ENCODE results near the gene FBXL19.
"Not testable (repeated sequence)": the region's sequence is repeated elsewhere in the genome, so short reads cannot be mapped to it uniquely, and the experiment has no call there.

Gene FBXL19

GRCh38 chr16:30886145-30886544, 37.2 kb upstream of the FBXL19 start:
- peaks cover 14% of the 10 kb centered on the region for H4K20me1 ChIP-seq

GRCh38 chr16:30887927-30888326, 35.4 kb upstream of the FBXL19 start:
- H3K27ac ChIP-seq, result 0 out of 2 replicates have a peak overlapping the region, but pooled peaks have one; percentile 4
- H3K4me2 ChIP-seq, result no peak overlapping the region
- no peaks in the 10 kb centered on the region for H3K9me3 ChIP-seq
- peaks cover 22% of the 10 kb centered on the region for H3K4me1 ChIP-seq
- peaks cover 85% of the 10 kb centered on the region for H3K36me3 ChIP-seq
- H3K9ac ChIP-seq, result peak overlapping the region; percentile 15; the same call in 1 of the 2 replicates
- H3K27me3 ChIP-seq, result no peaks in the 10 kb centered on the region
- H4K20me1 ChIP-seq, result peaks cover 12% of the 10 kb centered on the region
- no peak overlapping the region for H3K4me3 ChIP-seq
- no peak for TF ChIP-seq Cebpa-rat (IDR thresholded peaks at IDR 0.05)

More at GRCh38 chr16:30886145-30886544, 37.2 kb upstream of the FBXL19 start:
- Histone ChIP-seq H3K4me3 (no peak overlapping the region), H3K9ac (no peak overlapping the region), H3K27ac (no peak overlapping the region), H3K4me1 (peaks cover 28% of the 10 kb centered on the region), H3K36me3 (peaks cover 97% of the 10 kb centered on the region), H3K4me2 (no peak overlapping the region), H3K9me3 (no peaks in the 10 kb centered on the region), H3K27me3 (no peaks in the 10 kb centered on the region)
- no peak for TF ChIP-seq Cebpa-rat (IDR thresholded peaks at IDR 0.05)

GRCh38 chr16:30888856-30889499, 34.4 kb upstream of the FBXL19 start:
- Histone ChIP-seq H3K9me3 (no peaks in the 10 kb centered on the region), H4K20me1 (peaks cover 14% of the 10 kb centered on the region), H3K4me2 (no peak overlapping the region), H3K27ac (no peak overlapping the region), H3K36me3 (peaks cover 77% of the 10 kb centered on the region), H3K9ac (no peak overlapping the region), H3K27me3 (no peaks in the 10 kb centered on the region), H3K4me1 (peaks cover 23% of the 10 kb centered on the region), H3K4me3 (no peak overlapping the region)
- no peak for TF ChIP-seq Cebpa-rat (IDR thresholded peaks at IDR 0.05)

GRCh38 chr16:30889721-30890120, 33.7 kb upstream of the FBXL19 start:
- TF ChIP-seq Cebpa-rat (IDR thresholded peaks at IDR 0.05), result no peak

GRCh38 chr16:30891043-30891823, 32.1 kb upstream of the FBXL19 start:
- H3K27ac ChIP-seq, H3K27me3 ChIP-seq, H3K9ac ChIP-seq, H3K4me2 ChIP-seq, H3K4me3 ChIP-seq, H3K9me3 ChIP-seq: not testable (repeated sequence)
- peaks cover 55% of the 10 kb centered on the region for H3K36me3 ChIP-seq
- H4K20me1 ChIP-seq, result peaks cover 14% of the 10 kb centered on the region
- H3K4me1 ChIP-seq, result peaks cover 31% of the 10 kb centered on the region

More at GRCh38 chr16:30889721-30890120, 33.7 kb upstream of the FBXL19 start:
- peaks cover 14% of the 10 kb centered on the region for H4K20me1 ChIP-seq
- H3K4me3 ChIP-seq, result no peak overlapping the region
- no peaks in the 10 kb centered on the region for H3K9me3 ChIP-seq
- no peak overlapping the region for H3K9ac ChIP-seq
- no peaks in the 10 kb centered on the region for H3K27me3 ChIP-seq
- H3K4me2 ChIP-seq, result no peak overlapping the region
- peaks cover 24% of the 10 kb centered on the region for H3K4me1 ChIP-seq
- peaks cover 70% of the 10 kb centered on the region for H3K36me3 ChIP-seq
- no peak overlapping the region for H3K27ac ChIP-seq

GRCh38 chr16:30892670-30893416, 30.5 kb upstream of the FBXL19 start:
- Histone ChIP-seq H3K27me3 (no peaks in the 10 kb centered on the region), H3K9me3 (no peaks in the 10 kb centered on the region), H3K4me3 (peak overlapping the region; percentile 79), H3K9ac (peak overlapping the region; percentile 86), H3K27ac (peak overlapping the region; percentile 83), H4K20me1 (peaks cover 8% of the 10 kb centered on the region), H3K4me2 (peak overlapping the region; percentile 98), H3K4me1 (peaks cover 44% of the 10 kb centered on the region), H3K36me3 (peaks cover 39% of the 10 kb centered on the region)
- TF ChIP-seq Cebpa-rat (IDR thresholded peaks at IDR 0.05), result no peak

GRCh38 chr16:30893417-30893743, 30.0 kb upstream of the FBXL19 start:
- Histone ChIP-seq H3K27me3 (no peaks in the 10 kb centered on the region), H3K9me3 (no peaks in the 10 kb centered on the region), H4K20me1 (peaks cover 7% of the 10 kb centered on the region; the same call in 1 of the 2 replicates), H3K27ac (peak overlapping the region; percentile 83), H3K36me3 (peaks cover 34% of the 10 kb centered on the region), H3K4me3 (peak overlapping the region; percentile 79), H3K4me2 (peak overlapping the region; percentile 98), H3K9ac (peak overlapping the region; percentile 86), H3K4me1 (peaks cover 44% of the 10 kb centered on the region)
- TF ChIP-seq Cebpa-rat (IDR thresholded peaks at IDR 0.05), result no peak

- no peak for TF ChIP-seq Cebpa-rat (IDR thresholded peaks at IDR 0.05)
- Histone ChIP-seq H3K4me2 (peak within 1 kb of the TSS; percentile 98), H3K9me3 (no peaks in the 10 kb centered on the region), H3K4me1 (peaks cover 44% of the 10 kb centered on the region), H4K20me1 (peaks cover 7% of the 10 kb centered on the region; the same call in 1 of the 2 replicates), H3K4me3 (peak within 1 kb of the TSS; percentile 79), H3K36me3 (peaks cover 28% of the 10 kb centered on the region), H3K27me3 (no peaks in the 10 kb centered on the region), H3K27ac (peak within 1 kb of the TSS; percentile 83), H3K9ac (peak within 1 kb of the TSS; percentile 86)
Measured at GRCh38 chr16:30893744-30894539, 29.4 kb upstream of the FBXL19 start, which contains the start of gene BCL7C. BCL7C (minus strand) TSS chr16:30894077; CDS start chr16:30893944, 133 bp downstream.
